Thoracic aorta (tissue), 2 donors: ENCODE measurements around the gene RSPH1. TPM values are rescaled to one million over a fixed set of nuclear protein-coding genes. Genes with fewer than 3 reads are reported as not detected.

Experiments
- ATAC-seq: fragments of 150-250 bp; one replicate; pipeline ENCODE4 v1.8.0; 2017; ENCODE audit warnings: low read depth; ENCODE audit not compliant: insufficient number of reproducible peaks, low FRiP score
- DNase-seq: peaks from one replicate; pipeline ENCODE4 v3.0.0-alpha.2; 2020; ENCODE audit warnings: low spot score
- H3K27ac ChIP-seq, 2 donors: fragments of 200-600 bp; sonication (generic); 1 replicate in 1 of 2; 2 replicates in 1 of 2; pipeline ENCODE4 v1.5.1; 2016; ENCODE audit warnings: mild to moderate bottlenecking in 2 of 2, moderate library complexity in 2 of 2
- H3K27me3 ChIP-seq: fragments of 200-600 bp; sonication (generic); replicated peaks from 2 replicates; pipeline ENCODE4 v1.6.0; 2016; ENCODE audit warnings: mild to moderate bottlenecking; ENCODE audit not compliant: insufficient read depth
- H3K36me3 ChIP-seq: fragments of 200-600 bp; sonication (generic); one replicate; pipeline ENCODE4 v1.5.1; 2016
- H3K4me1 ChIP-seq, 2 donors: fragments of 200-600 bp; sonication (generic); 1 replicate in 1 of 2; 2 replicates in 1 of 2; pipeline versions ENCODE4 v1.5.1 to v1.6.0; 2016; ENCODE audit warnings: low read depth in 2 of 2, mild to moderate bottlenecking in 1 of 2; ENCODE audit not compliant: control insufficient read depth in 1 of 2
- H3K4me3 ChIP-seq: fragments of 200-600 bp; sonication (generic); 2 replicates; pipeline ENCODE4 v1.5.1; 2016; ENCODE audit warnings: mild to moderate bottlenecking
- H3K9me3 ChIP-seq: fragments of 200-600 bp; sonication (generic); 2 replicates; pipeline ENCODE4 v1.5.1; 2016
- total RNA-seq, 2 donors: library from RNA; depleted of rRNA; stranded (reverse); fragments of >200 nt; gene quantifications; one replicate each; pipeline versions ENCODE4 v1.1.0 to v1.2.3, GENCODE V29; 2016
- TF ChIP-seq, protein P1 (sequence below): fragments of 200-600 bp; sonication (generic); IDR thresholded peaks from one replicate; pipeline ENCODE4 v1.5.1; 2019; ENCODE audit warnings: antibody characterized with exemption

Gene RSPH1
- total RNA-seq, 2 donors from 2014 or later = 0.27 TPM; not detected in 1

DNA sequence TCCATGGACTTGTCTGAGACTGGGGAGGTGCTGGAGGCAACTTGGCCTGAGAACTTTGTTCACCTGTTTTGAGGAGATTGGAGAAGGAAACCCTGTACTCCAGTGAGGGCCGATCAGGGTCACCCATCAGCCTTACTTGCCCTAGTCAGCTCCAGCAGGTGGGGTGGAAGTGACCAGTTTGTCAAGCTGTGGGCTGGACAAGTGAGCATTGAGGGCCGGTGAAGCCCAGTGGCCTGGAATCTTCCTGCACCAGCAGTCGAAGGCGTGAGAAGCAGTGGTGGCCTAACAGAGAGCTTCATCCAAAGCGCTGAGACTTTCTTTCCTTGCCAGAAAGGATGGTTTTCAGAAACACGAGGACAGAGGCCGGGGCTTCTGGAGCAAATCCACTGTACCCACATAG lies 27.2 kb upstream of the RSPH1 start:
- Histone ChIP-seq H3K27me3 (no peaks in the 10 kb centered on the region), H3K4me3 (no peak overlapping the region), H3K4me1 (peaks cover 0 to 15% of the 10 kb centered on the region in 2 donors), H3K27ac (no peak overlapping the region), H3K36me3 (no peaks in the 10 kb centered on the region), H3K9me3 (no peaks in the 10 kb centered on the region)
- no peak for ATAC-seq
- TF ChIP-seq, protein P1, sequence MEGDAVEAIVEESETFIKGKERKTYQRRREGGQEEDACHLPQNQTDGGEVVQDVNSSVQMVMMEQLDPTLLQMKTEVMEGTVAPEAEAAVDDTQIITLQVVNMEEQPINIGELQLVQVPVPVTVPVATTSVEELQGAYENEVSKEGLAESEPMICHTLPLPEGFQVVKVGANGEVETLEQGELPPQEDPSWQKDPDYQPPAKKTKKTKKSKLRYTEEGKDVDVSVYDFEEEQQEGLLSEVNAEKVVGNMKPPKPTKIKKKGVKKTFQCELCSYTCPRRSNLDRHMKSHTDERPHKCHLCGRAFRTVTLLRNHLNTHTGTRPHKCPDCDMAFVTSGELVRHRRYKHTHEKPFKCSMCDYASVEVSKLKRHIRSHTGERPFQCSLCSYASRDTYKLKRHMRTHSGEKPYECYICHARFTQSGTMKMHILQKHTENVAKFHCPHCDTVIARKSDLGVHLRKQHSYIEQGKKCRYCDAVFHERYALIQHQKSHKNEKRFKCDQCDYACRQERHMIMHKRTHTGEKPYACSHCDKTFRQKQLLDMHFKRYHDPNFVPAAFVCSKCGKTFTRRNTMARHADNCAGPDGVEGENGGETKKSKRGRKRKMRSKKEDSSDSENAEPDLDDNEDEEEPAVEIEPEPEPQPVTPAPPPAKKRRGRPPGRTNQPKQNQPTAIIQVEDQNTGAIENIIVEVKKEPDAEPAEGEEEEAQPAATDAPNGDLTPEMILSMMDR = no peak
- no peak for DNase-seq

DNA sequence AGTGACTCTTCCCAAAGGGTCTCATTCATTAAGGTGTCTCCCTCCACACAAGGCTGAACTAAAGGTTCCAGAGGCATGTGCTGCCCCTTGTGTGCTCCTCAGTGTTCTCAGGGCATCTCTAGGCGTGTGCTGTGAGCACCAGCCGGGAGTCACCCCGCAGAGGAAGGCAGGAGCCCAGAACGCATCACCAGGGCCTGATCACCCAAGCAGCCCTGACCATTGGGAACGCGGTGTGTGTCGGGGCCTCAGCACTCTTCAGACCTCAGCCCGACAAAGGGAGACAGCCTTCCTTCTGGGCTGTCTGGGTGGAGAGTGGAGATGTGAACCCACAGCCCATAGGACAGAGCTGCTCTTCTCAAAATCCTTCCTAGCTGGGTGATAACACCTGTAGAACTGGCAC lies 26.7 kb upstream of the RSPH1 start:
- Histone ChIP-seq H3K36me3 (no peaks in the 10 kb centered on the region), H3K9me3 (no peaks in the 10 kb centered on the region), H3K27ac (no peak overlapping the region), H3K4me1 (peaks cover 0 to 14% of the 10 kb centered on the region in 2 donors), H3K4me3 (no peak overlapping the region), H3K27me3 (no peaks in the 10 kb centered on the region)
- TF ChIP-seq, protein P1 = no peak
- DNase-seq (no peak), ATAC-seq (no peak)

DNA sequence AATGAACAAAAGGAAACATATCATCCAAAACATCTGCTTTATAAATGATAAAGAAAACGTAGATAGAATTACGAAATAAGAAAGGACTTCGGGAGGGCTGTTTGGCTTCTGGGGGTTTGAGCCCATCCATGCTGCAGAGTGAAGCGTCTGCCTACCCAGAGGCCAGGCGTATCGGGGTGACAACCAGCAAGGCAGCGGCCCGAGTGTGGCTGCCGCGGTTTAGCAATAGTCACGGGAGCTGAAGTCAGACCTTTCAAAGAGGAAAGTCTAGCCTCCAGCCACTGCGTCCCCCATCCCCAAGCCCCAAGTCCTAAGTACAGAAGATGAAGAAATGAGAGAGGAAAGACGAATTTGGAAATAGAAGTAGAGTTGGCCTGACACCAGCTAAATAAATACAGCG lies 26.2 kb upstream of the RSPH1 start:
- no peaks in the 10 kb centered on the region for H3K9me3 ChIP-seq
- H3K4me1 ChIP-seq = peaks cover 0 to 14% of the 10 kb centered on the region in 2 donors
- TF ChIP-seq, protein P1 = no peak
- ATAC-seq (no peak), DNase-seq (no peak)
- H3K36me3 ChIP-seq = no peaks in the 10 kb centered on the region
- no peak overlapping the region for H3K27ac ChIP-seq
- H3K27me3 ChIP-seq = no peaks in the 10 kb centered on the region
- no peak overlapping the region for H3K4me3 ChIP-seq

DNA sequence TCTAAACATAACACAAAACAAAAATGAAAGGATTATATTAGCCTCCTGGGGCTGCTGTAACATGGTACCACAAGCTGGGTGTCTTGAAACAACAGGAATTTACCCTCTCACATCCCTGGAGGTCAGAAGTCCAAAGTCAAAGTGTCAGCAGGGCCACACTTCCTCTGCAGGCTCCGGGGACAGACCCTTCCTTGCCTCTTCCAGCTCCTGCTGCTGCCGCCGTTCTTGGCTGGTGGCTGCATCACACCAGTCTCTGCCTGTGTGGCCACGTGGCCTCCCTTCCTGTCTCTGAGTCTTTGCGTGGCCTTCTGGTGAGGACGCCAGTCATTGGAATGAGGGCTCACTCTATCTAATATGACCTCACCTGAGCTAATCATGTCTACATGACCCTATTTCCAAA lies 25.8 kb upstream of the RSPH1 start:
- no peaks in the 10 kb centered on the region for H3K9me3 ChIP-seq
- ATAC-seq (no peak), DNase-seq (no peak)
- H3K4me1 ChIP-seq = peaks cover 0 to 14% of the 10 kb centered on the region in 2 donors
- H3K27ac ChIP-seq = no peak overlapping the region
- H3K4me3 ChIP-seq = no peak overlapping the region
- H3K36me3 ChIP-seq = no peaks in the 10 kb centered on the region
- H3K27me3 ChIP-seq = no peaks in the 10 kb centered on the region
- TF ChIP-seq, protein P1 = no peak

DNA sequence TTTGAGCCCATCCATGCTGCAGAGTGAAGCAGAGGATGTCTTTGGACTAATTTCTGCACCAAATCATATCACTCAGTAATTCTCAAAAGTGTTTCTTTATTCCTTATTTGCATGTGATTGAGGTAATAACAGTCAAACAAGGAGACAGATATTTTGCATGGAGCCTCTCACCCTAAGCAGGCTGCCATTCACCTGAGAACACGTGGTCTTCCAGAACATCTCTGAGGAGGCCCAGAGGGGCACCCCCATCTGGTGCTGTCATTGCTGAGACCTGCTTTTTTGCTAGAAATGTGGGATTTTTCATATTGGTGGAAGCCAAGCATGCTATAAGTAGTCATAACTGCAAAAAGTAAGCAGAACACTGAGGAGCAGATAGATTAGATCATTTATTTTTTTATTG lies 25.4 kb upstream of the RSPH1 start:
- TF ChIP-seq, protein P1 = no peak
- peaks cover 0 to 14% of the 10 kb centered on the region in 2 donors for H3K4me1 ChIP-seq
- DNase-seq (no peak), ATAC-seq (no peak)
- no peak overlapping the region for H3K27ac ChIP-seq
- no peaks in the 10 kb centered on the region for H3K9me3 ChIP-seq
- no peak overlapping the region for H3K4me3 ChIP-seq
- no peaks in the 10 kb centered on the region for H3K36me3 ChIP-seq
- no peaks in the 10 kb centered on the region for H3K27me3 ChIP-seq
